ENCODE measurements around the gene DAB1. TPM values are rescaled to one million over a fixed set of nuclear protein-coding genes. Genes with fewer than 3 reads are reported as not detected.

Gene DAB1
- total RNA-seq, 2 donors from 2014 or later = 0.91 to 1.8 TPM

DNA sequence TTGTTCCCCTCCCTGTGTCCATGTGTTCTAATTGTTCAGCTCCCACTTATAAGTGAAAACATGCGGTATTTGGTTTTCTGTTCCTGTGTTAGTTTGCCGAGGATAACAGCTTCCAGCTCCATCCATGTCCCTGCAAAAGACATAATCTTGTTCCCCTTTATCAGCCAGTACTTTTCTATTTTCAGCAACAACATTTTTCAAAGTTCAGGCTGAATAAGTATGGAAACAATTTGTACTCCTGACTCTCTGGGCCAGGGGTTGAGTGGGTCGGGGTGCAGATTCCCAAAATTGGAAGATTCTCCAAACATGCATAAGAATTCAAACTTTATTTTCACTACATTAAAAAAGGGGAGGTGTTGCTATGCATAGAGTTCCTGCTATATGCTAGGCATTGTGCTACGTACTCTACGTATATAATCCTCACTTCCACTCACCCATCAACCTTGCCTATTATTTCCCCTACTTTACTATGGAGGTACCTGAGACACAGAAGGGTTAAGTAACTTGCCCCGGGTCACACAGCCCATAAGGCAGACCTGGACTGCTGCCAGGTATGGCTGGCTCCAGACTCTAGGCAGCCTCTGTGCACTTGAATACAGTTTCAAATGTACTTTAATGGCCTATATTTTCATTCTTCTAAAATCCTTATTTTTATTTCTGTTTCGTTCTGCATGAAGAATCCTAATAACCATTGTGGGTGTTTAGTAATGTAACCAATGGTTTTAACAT, 341.0 kb downstream of the DAB1 start:
- intact Hi-C loops (cut with DNase I) = no loop called here
- DNase-seq (no peak), ATAC-seq (peak; percentile 27 to 64)

DNA sequence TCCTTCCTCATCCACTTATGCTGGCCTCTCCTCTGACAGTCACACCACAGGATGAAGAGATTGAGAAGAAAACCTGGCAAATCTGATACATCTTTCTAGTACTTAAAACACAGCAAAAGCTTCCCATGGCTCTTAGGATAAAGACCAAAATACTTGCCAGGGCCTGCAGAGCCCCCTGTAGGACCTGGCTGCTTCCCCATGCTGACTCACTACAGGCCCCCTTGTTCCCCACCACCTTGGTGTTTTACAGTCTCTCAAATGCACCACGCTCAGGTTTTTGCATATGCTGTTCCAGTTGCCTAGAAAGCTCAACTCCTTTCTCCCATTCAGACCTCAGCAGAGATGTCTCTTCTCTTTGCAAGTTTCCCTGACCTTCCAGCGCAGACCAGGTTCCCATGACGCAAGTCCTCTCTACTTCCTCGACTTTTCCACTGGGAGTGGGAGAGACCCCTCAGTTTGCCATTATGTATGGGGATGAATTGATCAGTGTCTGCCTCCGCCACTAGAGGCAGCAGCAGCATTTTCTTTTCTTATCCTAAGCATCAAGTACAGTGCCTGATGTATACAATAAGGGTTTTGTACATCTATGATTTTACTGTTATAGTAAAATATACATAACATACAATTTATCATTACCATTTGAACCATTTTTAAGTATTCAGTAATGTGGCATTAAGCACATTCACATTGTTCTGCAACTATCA, 344.3 kb downstream of the DAB1 start:
- ATAC-seq = no peak
- intact Hi-C loops (cut with DNase I) = loop anchor here in 1 of 2 donors (10.0 kb wide), 1 partner anchor 245 kb away; no protein-coding TSS in a partner anchor
- DNase-seq = no peak

DNA sequence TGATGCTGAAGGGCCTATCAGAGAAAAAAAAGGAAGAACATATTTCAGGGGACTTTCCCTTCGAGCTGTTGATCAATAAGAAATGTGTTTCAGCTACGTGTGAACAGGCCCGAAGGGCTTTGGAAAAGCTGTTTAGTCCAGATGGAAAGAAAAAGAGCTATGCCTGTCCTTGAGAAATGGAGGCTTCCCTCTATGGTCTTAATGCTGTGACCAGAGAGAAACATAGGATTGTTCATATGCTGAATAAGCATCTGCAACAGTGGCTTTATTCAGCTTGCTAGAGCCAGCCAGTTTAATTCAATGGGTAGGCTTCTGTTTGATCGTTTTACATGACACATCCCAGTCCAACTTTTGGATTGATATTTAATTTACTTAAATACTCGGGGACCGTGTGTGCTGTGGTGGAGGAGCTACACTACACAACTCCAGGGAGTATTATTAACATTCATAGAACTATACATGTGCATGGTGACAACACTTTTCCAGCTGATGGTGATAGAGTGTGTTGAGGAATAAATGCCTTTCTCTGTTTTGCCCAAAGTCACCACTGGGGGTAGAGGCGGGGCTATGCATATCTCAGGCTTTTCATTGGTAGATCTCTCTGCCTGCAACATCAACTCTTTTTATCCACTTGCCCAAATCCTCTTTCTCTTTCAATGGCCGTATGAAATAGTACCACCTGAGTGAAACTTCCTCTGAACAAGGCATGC, 351.3 kb downstream of the DAB1 start:
- ATAC-seq (no peak), DNase-seq (no peak)
- intact Hi-C loops (cut with DNase I) = loop anchor here in 1 of 2 donors (10.0 kb wide), 1 partner anchor 238 kb away; no protein-coding TSS in a partner anchor

DNA sequence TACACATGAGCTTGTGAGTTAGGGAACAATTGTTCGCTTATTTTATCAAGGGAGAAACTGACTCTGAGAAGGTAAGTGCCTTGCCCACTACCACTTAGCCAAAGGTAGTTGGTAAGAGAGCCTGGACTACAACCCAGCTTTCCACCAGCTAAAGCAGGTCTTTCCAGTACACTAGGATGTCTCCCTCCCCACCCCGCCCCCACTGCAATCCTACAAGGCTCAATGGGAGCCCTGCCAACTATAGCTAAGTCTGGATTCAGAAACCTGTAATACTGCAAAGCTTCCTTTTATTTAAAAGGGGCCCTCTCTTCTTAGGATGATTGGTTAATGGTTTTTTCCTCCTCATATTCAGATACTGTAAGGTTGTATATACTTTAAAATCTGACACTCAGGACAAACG, 356.0 kb downstream of the DAB1 start:
- DNase-seq (no peak), ATAC-seq (peak in 1 of 2 donors; percentile 30)
- intact Hi-C loops (cut with DNase I) = no loop called here

DNA sequence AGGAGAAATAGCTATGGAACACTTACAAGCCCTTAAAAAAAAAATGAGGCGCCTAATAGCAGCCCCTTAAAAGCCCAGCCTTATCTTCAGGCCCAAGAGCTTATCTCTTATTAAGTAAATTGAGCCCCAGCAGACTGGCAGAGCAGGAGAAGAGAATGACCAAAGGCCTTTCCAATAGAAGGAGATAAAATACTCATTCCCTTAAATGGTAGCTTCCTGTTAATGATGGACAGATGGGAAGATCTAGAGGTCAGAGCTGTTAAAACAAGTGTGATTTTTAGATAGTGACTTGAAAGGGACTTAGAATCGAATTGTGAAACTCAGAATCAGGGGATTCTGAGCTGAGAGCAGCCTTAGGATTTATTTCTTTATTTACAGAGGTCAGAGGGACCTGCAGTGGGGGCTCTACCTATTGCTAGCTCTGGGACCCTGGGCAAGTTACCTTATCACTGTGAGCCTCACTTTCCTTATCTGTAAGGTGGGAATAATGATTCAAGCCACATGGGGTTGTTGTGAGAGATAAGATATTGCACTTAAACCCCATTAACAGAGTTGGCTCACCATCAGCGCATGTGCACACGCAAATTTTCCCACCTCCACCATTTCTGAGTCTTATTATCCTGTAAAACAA, 356.8 kb downstream of the DAB1 start:
- intact Hi-C loops (cut with DNase I) = no loop called here
- no peak for ATAC-seq

DNA sequence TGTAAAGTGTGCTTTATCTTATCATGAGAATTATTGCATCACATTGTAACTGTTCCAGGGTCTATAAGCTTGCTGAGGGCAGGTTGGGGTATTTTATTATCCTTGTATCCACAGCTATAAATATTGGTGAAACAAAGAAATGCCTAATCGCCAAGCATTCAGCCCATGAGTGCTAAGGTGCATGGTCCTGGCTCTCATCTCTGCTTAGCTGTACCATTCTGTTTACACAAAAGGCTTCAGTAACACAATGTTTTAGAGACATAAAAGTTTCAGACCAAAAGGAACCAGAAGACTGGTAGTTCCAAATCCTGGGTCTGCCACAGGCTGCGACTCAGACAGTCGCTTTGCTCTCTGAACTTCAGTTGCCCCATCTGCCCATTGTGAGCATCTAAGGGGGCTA, 358.4 kb downstream of the DAB1 start:
- DNase-seq = no peak
- ATAC-seq = no peak
- intact Hi-C loops (cut with DNase I) = no loop called here

More for the DNA sequence above, 356.8 kb downstream of the DAB1 start:
- DNase-seq = no peak

DNA sequence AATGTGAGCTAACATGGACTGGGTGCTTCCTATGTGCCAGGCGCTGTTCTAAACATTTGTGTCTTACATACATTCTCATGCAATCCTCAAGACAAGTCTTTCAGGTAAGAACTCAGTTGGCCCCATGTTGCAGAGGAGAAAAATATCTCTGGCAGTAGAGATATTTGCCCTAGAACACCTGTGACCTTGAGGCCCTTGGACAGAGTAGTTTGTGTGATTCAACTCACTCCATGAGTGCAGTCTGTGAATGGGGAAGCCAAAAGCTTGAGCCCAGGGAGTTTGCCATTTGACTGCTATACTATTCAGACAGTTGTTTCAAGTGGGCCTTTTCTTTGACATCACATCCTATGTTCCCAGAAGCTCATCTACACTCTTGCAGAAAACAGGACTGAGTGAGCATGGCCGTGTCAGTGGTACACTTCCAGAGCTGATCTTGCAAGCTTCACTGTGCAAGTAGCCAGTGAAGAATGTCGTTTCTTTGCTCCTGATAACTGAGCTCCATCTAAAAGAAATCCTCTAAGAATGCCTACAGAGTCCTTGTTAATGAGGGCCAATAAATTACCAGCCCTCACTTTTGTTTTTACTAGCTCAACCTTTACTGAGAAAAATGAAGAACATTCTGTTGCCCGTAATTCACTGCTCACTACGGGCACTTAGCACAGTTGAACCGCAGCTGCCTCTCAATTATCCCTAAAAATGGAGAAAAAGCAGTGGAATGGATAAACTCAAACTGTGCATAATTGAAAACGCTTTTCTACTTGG, 359.3 kb downstream of the DAB1 start:
- ATAC-seq (no peak), DNase-seq (no peak)
- intact Hi-C loops (cut with DNase I) = no loop called here

- DNase-seq = no peak
- intact Hi-C loops (cut with DNase I) = no loop called here
- no peak for ATAC-seq
Measured at GRCh38 chr1:57063406-57064125, 360.3 kb downstream of the DAB1 start.

- DNase-seq = no peak
- intact Hi-C loops (cut with DNase I) = no loop called here
- ATAC-seq = peak; percentile 51 to 57
Measured at GRCh38 chr1:57061369-57061768, 362.5 kb downstream of the DAB1 start.

DNA sequence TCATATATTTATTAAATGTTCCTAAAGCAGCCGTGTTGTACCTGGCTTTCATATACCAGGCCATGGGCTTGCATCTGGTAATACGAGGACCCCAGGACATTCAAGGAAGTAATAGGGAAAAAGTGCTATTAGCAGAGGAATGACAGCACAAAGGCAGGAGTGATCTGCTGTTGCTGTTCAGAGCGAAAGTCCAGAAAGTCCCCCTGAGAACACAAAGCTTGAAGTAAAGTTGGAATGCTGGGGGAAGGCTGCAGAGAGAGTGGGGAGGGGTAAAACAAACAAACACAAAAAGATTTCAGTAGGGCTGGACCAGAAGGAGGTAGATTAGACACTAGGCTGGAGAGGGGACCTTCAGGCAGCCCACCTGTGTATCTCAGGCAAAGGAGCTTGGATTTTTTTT, 363.4 kb downstream of the DAB1 start:
- DNase-seq (no peak), ATAC-seq (no peak)
- intact Hi-C loops (cut with DNase I) = no loop called here

GRCh38 chr1:57058652-57059501, 365.0 kb downstream of the DAB1 start:
- intact Hi-C loops (cut with DNase I) = no loop called here
- DNase-seq (no peak), ATAC-seq (peak; percentile 72 to 82)

DNA sequence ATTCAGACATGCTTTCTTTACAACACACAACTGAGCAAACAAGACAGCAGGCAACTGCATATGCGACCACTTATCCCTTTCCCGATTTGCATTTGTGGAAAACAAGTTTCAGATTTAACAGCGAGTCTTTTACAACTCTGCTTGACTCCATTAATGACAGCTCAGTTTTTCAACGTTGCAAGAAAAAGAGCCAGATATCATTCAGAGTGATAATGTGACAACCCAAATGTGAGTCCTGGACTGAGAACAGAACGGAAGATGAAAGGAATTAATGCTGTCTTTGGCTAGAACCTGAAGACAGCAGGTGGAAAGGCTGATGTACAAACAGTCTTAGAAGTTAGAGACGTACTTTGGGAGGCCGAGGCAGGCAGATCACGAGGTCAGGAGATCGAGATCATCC, 375.0 kb downstream of the DAB1 start:
- intact Hi-C loops (cut with DNase I) = no loop called here
- ATAC-seq = no peak
- DNase-seq = no peak

DNA sequence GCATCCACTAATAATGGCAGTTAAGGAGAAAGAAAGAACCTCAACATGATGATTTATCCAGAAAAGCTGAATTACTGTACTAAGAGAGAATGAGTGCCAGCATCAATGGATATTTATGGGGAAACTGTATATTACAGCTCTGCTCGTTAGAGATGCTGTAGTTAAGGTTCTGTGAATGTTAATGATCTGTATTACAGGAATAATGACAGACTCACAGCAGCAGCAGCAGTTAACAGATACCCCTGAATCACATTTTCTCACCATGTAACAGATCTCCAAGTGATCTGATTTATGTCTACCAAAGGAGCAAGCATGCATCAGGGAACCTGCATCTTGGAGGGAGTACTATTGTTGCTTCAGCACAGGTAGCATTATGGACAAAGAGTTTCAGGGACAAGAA, 377.4 kb downstream of the DAB1 start:
- intact Hi-C loops (cut with DNase I) = no loop called here
- no peak for DNase-seq

DNA sequence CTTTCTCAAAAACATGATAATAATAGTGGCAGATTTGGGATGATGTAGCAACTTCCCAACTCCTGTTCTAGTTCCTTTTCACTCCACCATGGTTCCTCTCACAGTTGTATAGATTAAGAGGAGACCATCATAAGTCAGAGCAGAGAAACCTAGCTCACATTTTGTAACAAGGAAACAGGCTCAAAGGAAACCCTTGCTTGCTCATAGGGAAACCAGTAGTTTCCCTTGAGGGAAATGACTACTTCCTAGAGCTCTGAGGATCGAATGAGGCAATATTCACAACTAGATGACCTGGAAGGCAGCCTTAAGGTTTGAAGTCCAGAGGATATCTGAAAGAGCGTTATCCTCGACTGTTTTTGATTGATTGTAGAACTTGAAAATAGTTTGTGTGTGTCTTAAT, 382.0 kb downstream of the DAB1 start:
- intact Hi-C loops (cut with DNase I) = no loop called here
- ATAC-seq = no peak

More for the DNA sequence above, 377.4 kb downstream of the DAB1 start:
- ATAC-seq = no peak

DNA sequence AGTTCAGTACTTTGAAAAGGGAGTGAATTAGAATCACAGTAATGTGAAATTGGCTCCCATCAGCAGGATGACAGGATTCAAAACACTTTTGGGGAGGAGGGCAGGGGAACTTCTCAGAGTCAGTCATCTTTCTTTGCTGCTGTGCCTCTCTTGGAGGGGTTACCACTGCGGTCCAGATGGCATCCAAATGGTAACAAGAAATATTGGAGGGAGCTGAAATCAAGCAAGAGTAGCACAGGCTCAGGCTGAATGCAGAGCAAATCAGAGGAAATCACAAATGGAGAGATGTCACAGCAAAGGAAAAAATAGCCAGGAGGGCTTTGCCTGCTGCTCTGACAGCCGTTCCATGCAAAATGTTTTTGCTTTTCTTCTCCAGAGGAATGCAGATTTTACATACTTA, 383.0 kb downstream of the DAB1 start:
- intact Hi-C loops (cut with DNase I) = no loop called here
- DNase-seq = no peak

More for the DNA sequence above, 382.0 kb downstream of the DAB1 start:
- no peak for DNase-seq

GRCh38 chr1:57036641-57037579, 386.9 kb downstream of the DAB1 start:
- ATAC-seq = no peak
- intact Hi-C loops (cut with DNase I) = no loop called here

More for the DNA sequence above, 383.0 kb downstream of the DAB1 start:
- no peak for ATAC-seq

More at GRCh38 chr1:57036641-57037579, 386.9 kb downstream of the DAB1 start:
- DNase-seq = no peak
